HepG2 (cell line): ENCODE measurements around the gene CCDC142. TPM values are rescaled to one million over a fixed set of nuclear protein-coding genes. Genes with fewer than 3 reads are reported as not detected.
A peak's percentile ranks its signal among the peaks of the same experiment; 100 is the strongest.

Experiments
- HIC2 ChIP-seq: sonication (generic); formaldehyde crosslinking; IDR thresholded peaks from 2 replicates; pipeline ENCODE4 v1.9.0; 2022; ENCODE audit warnings: low read depth, missing genetic modification reagents
- IRF9 ChIP-seq: sonication (generic); formaldehyde crosslinking; IDR thresholded peaks from 2 replicates; pipeline ENCODE4 v1.8.0; 2022; ENCODE audit warnings: missing genetic modification reagents, mild to moderate bottlenecking, borderline replicate concordance
- MXD3 ChIP-seq: IDR thresholded peaks from 2 replicates; pipeline ENCODE4 v1.6.1; 2016; ENCODE audit warnings: mild to moderate bottlenecking, missing biosample characterization, missing genetic modification reagents
- NFE2L2 ChIP-seq: fragments of 150-350 bp; IDR thresholded peaks from 2 replicates; pipeline ENCODE4 v1.6.1; 2014; ENCODE audit warnings: low read length
- ONECUT2 ChIP-seq: sonication (generic); formaldehyde crosslinking; IDR thresholded peaks from 2 replicates; pipeline ENCODE4 v1.4.0; 2020; ENCODE audit warnings: missing genetic modification reagents
- REST ChIP-seq, 2 experiments: IDR thresholded peaks; 2 replicates each; pipeline ENCODE4 v1.6.1; 2011 to 2012; ENCODE audit warnings: low read length in 2 of 2, borderline replicate concordance in 1 of 2, low read depth in 1 of 2, mild to moderate bottlenecking in 1 of 2, moderate library complexity in 1 of 2
- REXO4 ChIP-seq: sonication (generic); formaldehyde crosslinking; IDR thresholded peaks from 2 replicates; pipeline ENCODE4 v1.8.0; 2022; ENCODE audit warnings: missing genetic modification reagents, mild to moderate bottlenecking, borderline replicate concordance
- SNAI1 ChIP-seq: sonication (generic); formaldehyde crosslinking; IDR thresholded peaks from 2 replicates; pipeline ENCODE4 v1.5.0; 2020; ENCODE audit warnings: mild to moderate bottlenecking, missing genetic modification reagents, borderline replicate concordance
- STAG1 ChIP-seq: sonication (generic); formaldehyde crosslinking; IDR thresholded peaks from 2 replicates; pipeline ENCODE4 v1.4.0; 2020; ENCODE audit warnings: missing genetic modification reagents
- THAP9 ChIP-seq: sonication (generic); formaldehyde crosslinking; IDR thresholded peaks from 2 replicates; pipeline ENCODE4; 2020; ENCODE audit warnings: missing genetic modification reagents, mild to moderate bottlenecking, borderline replicate concordance
- ZBTB7B ChIP-seq: sonication (generic); formaldehyde crosslinking; IDR thresholded peaks from 2 replicates; pipeline ENCODE4 v1.4.0; 2020; ENCODE audit warnings: missing genetic modification reagents
- ZKSCAN1 ChIP-seq: fragments of 150-350 bp; IDR thresholded peaks from 2 replicates; pipeline ENCODE4 v1.6.1; 2014; ENCODE audit warnings: low read length
- ZNF382 ChIP-seq: sonication (generic); formaldehyde crosslinking; IDR thresholded peaks from 2 replicates; pipeline ENCODE4 v1.5.0; 2020; ENCODE audit warnings: missing genetic modification reagents, mild to moderate bottlenecking, borderline replicate concordance
- ZSCAN5A ChIP-seq: sonication (generic); formaldehyde crosslinking; IDR thresholded peaks from 2 replicates; pipeline ENCODE4 v1.8.0; 2022; ENCODE audit warnings: mild to moderate bottlenecking, missing genetic modification reagents, borderline replicate concordance
- polyA plus RNA-seq, 8 experiments: library from polyadenylated mRNA; depleted of rRNA in 3 of 8; stranded (reverse) in 7 of 8; unstranded in 1 of 8; fragments of >200 nt; fragmentation: Illumina TruSeq in 4 of 8; extraction: Trizol in 4 of 8; gene quantifications; 2 replicates each; pipeline versions ENCODE4 v1.2.1 to v1.2.3, GENCODE V29; 2011 to 2016; ENCODE audit warnings: low read depth in 4 of 8, missing spikeins in 1 of 8, mixed read lengths in 1 of 8; ENCODE audit not compliant: insufficient read depth in 1 of 8
- total RNA-seq, 5 experiments: library from RNA; depleted of rRNA; stranded (reverse); fragments of >200 nt; fragmentation: Illumina TruSeq; extraction: Trizol; gene quantifications; 2 replicates each; pipeline ENCODE4 v1.2.3, GENCODE V29; 2016; ENCODE audit warnings: low read depth in 1 of 5

Gene CCDC142
- total and polyA plus RNA-seq, 2 of the 13 experiments (the other 11 are each of a cell fraction or from before 2014, with no cell fraction given): 14.7 to 30.4 TPM

GRCh38 chr2:74454654-74455511 lies 27.9 kb downstream of the CCDC142 start, which contains the start of gene INO80B (continued):
- TF ChIP-seq THAP9 (CRISPR knock-in tag) (peak; percentile 95), NFE2L2 (no peak), STAG1 (CRISPR knock-in tag) (peak; percentile 43), REST (IDR thresholded peaks at IDR 0.05; ENCODE audit: borderline replicate concordance in 1 of 2, low read depth in 1 of 2, low read length in 2 of 2) (peak in 1 of 2 experiments; percentile 47; a peak in 1 of 4 replicates), ZBTB7B (CRISPR knock-in tag) (peak; percentile 76; the same call in 1 of the 2 replicates), ONECUT2 (no peak; the same call in 1 of the 2 replicates), MXD3 (CRISPR knock-in tag) (peak; percentile 68), REXO4 (CRISPR knock-in tag) (no peak), ZNF382 (CRISPR knock-in tag) (no peak), ZKSCAN1 (peak; percentile 43; the same call in 1 of the 2 replicates), HIC2 (CRISPR knock-in tag) (no peak), SNAI1 (no peak), IRF9 (peak; percentile 68; the same call in 1 of the 2 replicates), ZSCAN5A (CRISPR knock-in tag) (peak; percentile 28; the same call in 1 of the 2 replicates)
